Keratinocyte (primary cell): Measurements from ENCODE around the gene CNPY1. TPM values are rescaled to one million over a fixed set of nuclear protein-coding genes. Genes with fewer than 3 reads are reported as not detected.

ENCODE experiments used
- DNase-seq: peaks from one replicate; pipeline ENCODE4 v3.0.0-alpha.2; 2011; ENCODE audit warnings: low read depth, missing footprints, low spot score
- FAIRE-seq: peaks from 2 replicates; lab custom pipeline; 2011; peaks lifted over from hg19 to GRCh38; lab: Jason Lieb, UNC
- H2AFZ ChIP-seq: 2 replicates; pipeline ENCODE4 v1.6.0; 2012; ENCODE audit warnings: low read length, control low read depth, inconsistent platforms; ENCODE audit not compliant: control insufficient read depth
- H3K27ac ChIP-seq: 2 replicates; pipeline ENCODE4 v1.5.1; 2011; ENCODE audit warnings: low read length; ENCODE audit not compliant: control insufficient read depth, insufficient read depth
- H3K27me3 ChIP-seq: 3 replicates; pipeline ENCODE4 v1.6.0; 2011; ENCODE audit warnings: low read length; ENCODE audit not compliant: control insufficient read depth, insufficient read depth; ENCODE audit errors: extremely low read depth
- H3K36me3 ChIP-seq, 2 experiments: 2 replicates in 1 of 2; 3 replicates in 1 of 2; pipeline ENCODE4 v1.5.1; 2011; ENCODE audit warnings: low read length in 2 of 2, mild to moderate bottlenecking in 1 of 2; ENCODE audit not compliant: control insufficient read depth in 2 of 2, insufficient read depth in 2 of 2; ENCODE audit errors: extremely low read depth in 1 of 2
- H3K4me1 ChIP-seq: 3 replicates; pipeline ENCODE4 v1.5.1; 2011; ENCODE audit warnings: low read length; ENCODE audit not compliant: control insufficient read depth, insufficient read depth; ENCODE audit errors: extremely low read depth
- H3K4me2 ChIP-seq: 3 replicates; pipeline ENCODE4 v1.6.0; 2011; ENCODE audit warnings: low read depth, low read length; ENCODE audit not compliant: control insufficient read depth, insufficient read depth; ENCODE audit errors: extremely low read depth
- H3K4me3 ChIP-seq, 3 experiments: fragments of 200-600 bp in 1 of 3; sonication (generic) in 1 of 3; 2 replicates in 2 of 3; 3 replicates in 1 of 3; pipeline ENCODE4 v1.5.1; 2011 to 2016; ENCODE audit warnings: low read length in 3 of 3, mild to moderate bottlenecking in 3 of 3, control low read depth in 2 of 3, inconsistent platforms in 1 of 3, low read depth in 1 of 3, mixed read lengths in 1 of 3, mixed run types in 1 of 3, moderate library complexity in 1 of 3; ENCODE audit not compliant: control insufficient read depth in 2 of 3, insufficient read depth in 2 of 3; ENCODE audit errors: extremely low read depth in 1 of 3
- H3K79me2 ChIP-seq: 2 replicates; pipeline ENCODE4 v1.6.0; 2012; ENCODE audit warnings: low read length; ENCODE audit not compliant: control insufficient read depth, insufficient read depth
- H3K9ac ChIP-seq: 3 replicates; pipeline ENCODE4 v1.6.0; 2011; ENCODE audit warnings: low read length; ENCODE audit not compliant: control insufficient read depth, insufficient read depth; ENCODE audit errors: extremely low read depth
- H3K9me1 ChIP-seq: 3 replicates; pipeline ENCODE4 v1.6.0; 2011; ENCODE audit warnings: low read length; ENCODE audit not compliant: control insufficient read depth, insufficient read depth; ENCODE audit errors: extremely low read depth
- H3K9me3 ChIP-seq: 2 replicates; pipeline ENCODE4 v1.5.1; 2012; ENCODE audit warnings: low read depth, low read length; ENCODE audit not compliant: control insufficient read depth
- H4K20me1 ChIP-seq: 3 replicates; pipeline ENCODE4 v1.6.0; 2011; ENCODE audit warnings: low read length; ENCODE audit not compliant: control insufficient read depth, insufficient read depth; ENCODE audit errors: extremely low read depth
- EZH2 ChIP-seq: IDR thresholded peaks from one replicate; pipeline ENCODE4 v1.6.1; 2012; ENCODE audit warnings: inconsistent platforms, mild to moderate bottlenecking, low read length, moderate library complexity
- dilution Hi-C: fragments of 300-500 bp; cut with MboI; formaldehyde crosslinking; loops from one replicate; pipeline ENCODE4 v1.7.0; 2020; ENCODE audit warnings: low sequenced_read_pairs; ENCODE audit not compliant: extremely low pct_ligation_motif_present
- polyA plus RNA-seq, 5 experiments: library from polyadenylated mRNA; depleted of rRNA in 3 of 5; stranded (reverse) in 3 of 5; stranded (forward) in 1 of 5; unstranded in 1 of 5; fragments of >200 nt; gene quantifications; 1 replicate in 1 of 5; 2 replicates in 3 of 5; 3 replicates in 1 of 5; pipeline versions ENCODE4 v1.2.1 to v1.2.3, GENCODE V29; 2011 to 2012; ENCODE audit warnings: missing spikeins in 2 of 5, low read depth in 1 of 5, low replicate concordance in 1 of 5
- TF ChIP-seq, protein P1 (sequence below), 3 experiments: IDR thresholded peaks in 1 of 3; conservative IDR thresholded peaks in 1 of 3; optimal IDR thresholded peaks in 1 of 3; 2 replicates in 2 of 3; 3 replicates in 1 of 3; pipeline versions ENCODE3 to v1.5.1; 2011; ENCODE audit warnings: low read length in 3 of 3, mild to moderate bottlenecking in 3 of 3, moderate library complexity in 2 of 3, control low read depth in 1 of 3, inconsistent platforms in 1 of 3; ENCODE audit not compliant: insufficient read depth in 2 of 3; ENCODE audit errors: extremely low read depth in 1 of 3

CNPY1 gene
- polyA plus RNA-seq, 1 donor (not counting 4 experiments of a cell fraction or from before 2014, with no cell fraction given), result not detected

DNA sequence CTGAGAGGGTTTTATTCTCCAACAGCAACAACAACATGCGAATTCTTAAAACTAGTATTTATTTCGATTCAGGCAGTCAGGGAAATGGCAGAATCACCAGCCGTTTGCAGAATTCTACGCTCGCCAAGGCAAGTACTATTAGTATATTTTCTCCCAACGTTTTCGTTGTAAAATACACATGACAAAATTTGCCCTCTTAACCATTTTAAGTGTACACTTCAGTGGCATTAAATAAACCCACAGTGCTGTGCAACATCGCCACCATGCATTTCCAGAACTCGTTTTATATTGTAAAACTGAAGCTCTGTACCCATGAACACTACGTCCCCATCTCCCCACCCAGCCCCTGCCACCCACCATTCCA, 77.6 kb downstream of the CNPY1 start:
- Histone ChIP-seq H3K79me2 (no peaks in the 10 kb centered on the region), H3K9ac (no peak overlapping the region), H3K4me2 (peak overlapping the region; percentile 31), H3K4me3 (no peak overlapping the region), H3K4me1 (peaks cover 8% of the 10 kb centered on the region), H3K9me3 (no peaks in the 10 kb centered on the region), H4K20me1 (no peaks in the 10 kb centered on the region), H3K27me3 (peaks cover 81% of the 10 kb centered on the region), H3K36me3 (no peaks in the 10 kb centered on the region), H2AFZ (no peak overlapping the region), H3K27ac (no peak overlapping the region), H3K9me1 (no peaks in the 10 kb centered on the region)
- FAIRE-seq, result no peak
- no peak for DNase-seq
- TF ChIP-seq EZH2, result no peak
- TF ChIP-seq, protein P1, sequence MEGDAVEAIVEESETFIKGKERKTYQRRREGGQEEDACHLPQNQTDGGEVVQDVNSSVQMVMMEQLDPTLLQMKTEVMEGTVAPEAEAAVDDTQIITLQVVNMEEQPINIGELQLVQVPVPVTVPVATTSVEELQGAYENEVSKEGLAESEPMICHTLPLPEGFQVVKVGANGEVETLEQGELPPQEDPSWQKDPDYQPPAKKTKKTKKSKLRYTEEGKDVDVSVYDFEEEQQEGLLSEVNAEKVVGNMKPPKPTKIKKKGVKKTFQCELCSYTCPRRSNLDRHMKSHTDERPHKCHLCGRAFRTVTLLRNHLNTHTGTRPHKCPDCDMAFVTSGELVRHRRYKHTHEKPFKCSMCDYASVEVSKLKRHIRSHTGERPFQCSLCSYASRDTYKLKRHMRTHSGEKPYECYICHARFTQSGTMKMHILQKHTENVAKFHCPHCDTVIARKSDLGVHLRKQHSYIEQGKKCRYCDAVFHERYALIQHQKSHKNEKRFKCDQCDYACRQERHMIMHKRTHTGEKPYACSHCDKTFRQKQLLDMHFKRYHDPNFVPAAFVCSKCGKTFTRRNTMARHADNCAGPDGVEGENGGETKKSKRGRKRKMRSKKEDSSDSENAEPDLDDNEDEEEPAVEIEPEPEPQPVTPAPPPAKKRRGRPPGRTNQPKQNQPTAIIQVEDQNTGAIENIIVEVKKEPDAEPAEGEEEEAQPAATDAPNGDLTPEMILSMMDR (optimal IDR thresholded peaks at IDR 0.05 in 1 of 3, IDR thresholded peaks at IDR 0.05 in 1 of 3, conservative IDR thresholded peaks at IDR 0.05 in 1 of 3; ENCODE audit: extremely low read depth in 1 of 3, insufficient read depth in 2 of 3, low read length in 3 of 3), result no peak
- dilution Hi-C loops, result no loop called here

DNA sequence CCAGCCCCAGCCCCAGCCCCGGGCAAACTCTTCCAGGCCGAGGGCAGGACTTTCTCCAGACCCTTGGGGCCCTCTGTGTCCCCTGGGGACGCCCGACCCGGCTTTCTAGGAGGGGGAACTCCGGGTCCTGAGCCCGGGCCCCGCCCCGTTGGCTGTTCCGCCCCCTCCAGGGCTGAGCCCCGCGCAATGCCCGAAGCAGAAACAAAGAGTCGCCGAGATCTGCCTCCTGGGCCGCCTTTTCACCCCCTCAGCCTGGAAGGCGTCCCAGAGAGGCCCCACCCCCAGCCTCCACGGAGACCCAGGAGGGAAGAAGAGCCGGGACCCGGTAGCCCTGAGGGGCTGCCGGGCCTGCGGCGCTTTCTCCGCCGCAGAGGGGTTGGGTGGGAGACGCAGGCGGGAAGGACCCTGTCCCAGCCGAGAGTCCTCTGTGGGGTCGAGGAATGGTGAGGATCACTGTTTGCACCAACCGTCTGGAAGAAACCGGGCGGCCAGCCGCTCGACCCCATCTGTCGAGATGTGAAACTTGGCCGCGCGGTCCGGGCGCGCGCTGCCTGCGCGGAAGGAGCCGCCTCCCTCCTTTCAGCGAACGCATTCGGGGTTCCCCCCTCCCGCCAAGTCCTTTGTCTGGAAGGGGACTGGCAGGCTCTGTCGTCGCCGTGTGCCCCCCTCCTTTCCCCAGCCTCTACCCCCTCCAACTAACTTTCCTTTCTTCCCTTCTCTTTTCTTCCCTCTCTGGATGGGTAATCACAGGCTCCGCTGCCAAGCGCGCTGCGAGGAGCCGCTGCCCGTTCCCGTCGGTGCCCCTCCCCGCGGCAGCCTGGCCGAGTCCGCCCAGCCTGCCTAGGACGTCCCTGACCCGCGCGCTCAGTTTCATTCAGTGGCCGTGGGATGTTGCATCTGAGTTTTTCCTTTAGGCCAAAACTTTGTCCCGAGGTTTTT, 78.2 kb downstream of the CNPY1 start:
- Histone ChIP-seq H3K9ac (no peak overlapping the region), H2AFZ (no peak overlapping the region), H3K36me3 (no peaks in the 10 kb centered on the region), H3K4me3 (no peak overlapping the region), H3K27ac (no peak overlapping the region), H3K4me1 (peaks cover 8% of the 10 kb centered on the region), H3K4me2 (peak overlapping the region; percentile 31), H3K9me3 (no peaks in the 10 kb centered on the region), H4K20me1 (no peaks in the 10 kb centered on the region), H3K27me3 (peaks cover 88% of the 10 kb centered on the region), H3K9me1 (no peaks in the 10 kb centered on the region), H3K79me2 (no peaks in the 10 kb centered on the region)
- DNase-seq (no peak), FAIRE-seq (no peak)
- dilution Hi-C loops, result no loop called here
- TF ChIP-seq, protein P1 (optimal IDR thresholded peaks at IDR 0.05 in 1 of 3, IDR thresholded peaks at IDR 0.05 in 1 of 3, conservative IDR thresholded peaks at IDR 0.05 in 1 of 3; ENCODE audit: extremely low read depth in 1 of 3, insufficient read depth in 2 of 3, low read length in 3 of 3), result no peak
- TF ChIP-seq EZH2, result peak; percentile 94
